Measurements from ENCODE around the gene GPR160.

Gene GPR160

GRCh38 chr3:170033489-170033888 lies 4.3 kb upstream of the GPR160 start:
- peak; percentile 37 for DNase-seq

- DNase-seq, result peak; percentile 17
Measured at GRCh38 chr3:170038434-170039110, 777 bp downstream of the GPR160 start.

GRCh38 chr3:170040418-170040817 lies 2.6 kb downstream of the GPR160 start:
- no peak for DNase-seq

GRCh38 chr3:170043506-170043905 lies 5.7 kb downstream of the GPR160 start:
- no peak for DNase-seq

GRCh38 chr3:170044271-170044670 lies 6.5 kb downstream of the GPR160 start:
- no peak for DNase-seq

GRCh38 chr3:170044795-170045244 lies 7.0 kb downstream of the GPR160 start:
- DNase-seq, result no peak

- no peak for DNase-seq
Measured at GRCh38 chr3:170046269-170047132, 8.7 kb downstream of the GPR160 start.

- DNase-seq, result no peak
Measured at GRCh38 chr3:170047133-170047404, 9.3 kb downstream of the GPR160 start.

GRCh38 chr3:170049146-170050000 lies 11.6 kb downstream of the GPR160 start:
- DNase-seq, result no peak

GRCh38 chr3:170050753-170051152 lies 13.0 kb downstream of the GPR160 start:
- no peak for DNase-seq

- no peak for DNase-seq
Measured at GRCh38 chr3:170052398-170052797, 14.6 kb downstream of the GPR160 start.

- DNase-seq, result peak; percentile 36
Measured at GRCh38 chr3:170054204-170054603, 16.4 kb downstream of the GPR160 start.

GRCh38 chr3:170055209-170055608 lies 17.4 kb downstream of the GPR160 start:
- DNase-seq, result peak; percentile 83

GRCh38 chr3:170056710-170057454 lies 19.1 kb downstream of the GPR160 start:
- peak; percentile 75 for DNase-seq

- DNase-seq, result no peak
Measured at GRCh38 chr3:170057550-170057949, 19.8 kb downstream of the GPR160 start.

GRCh38 chr3:170058127-170058526 lies 20.3 kb downstream of the GPR160 start:
- peak; percentile 70 for DNase-seq

- DNase-seq, result no peak
Measured at GRCh38 chr3:170059447-170059846, 21.7 kb downstream of the GPR160 start.

GRCh38 chr3:170062068-170062467 lies 24.3 kb downstream of the GPR160 start:
- DNase-seq, result no peak

GRCh38 chr3:170062769-170063168 lies 25.0 kb downstream of the GPR160 start:
- no peak for DNase-seq

GRCh38 chr3:170063691-170064090 lies 25.9 kb downstream of the GPR160 start:
- DNase-seq, result no peak

GRCh38 chr3:170064108-170064507 lies 26.3 kb downstream of the GPR160 start:
- no peak for DNase-seq

GRCh38 chr3:170075441-170076091 lies 37.8 kb downstream of the GPR160 start:
- no peak for DNase-seq
